ENCODE data around the gene CALML3.

Gene CALML3

DNA sequence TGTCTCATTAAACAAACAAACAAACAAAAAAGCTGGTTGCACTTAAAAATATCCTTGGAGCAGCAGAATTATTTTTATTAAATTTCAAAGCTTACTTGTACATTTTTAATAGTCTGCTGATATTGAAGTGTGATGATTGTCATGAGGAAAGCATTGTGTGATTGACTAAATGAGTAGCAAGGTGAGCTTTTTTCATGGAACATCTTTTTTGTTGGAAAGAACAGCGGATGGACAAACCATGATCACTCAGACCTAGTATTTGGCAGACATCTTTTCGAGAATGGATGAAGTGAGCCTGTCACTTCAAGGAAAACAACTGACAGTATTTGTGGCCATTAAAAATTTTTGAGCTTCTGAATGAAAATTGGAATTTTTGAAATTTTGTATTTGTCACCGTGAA, 5.7 kb upstream of the CALML3 start:
- H3K4me3 ChIP-seq (ENCODE audit: low read depth, low read length): no peak overlapping the region
- DNase-seq (ENCODE audit: low read depth): no peak
- TF ChIP-seq, protein P1, sequence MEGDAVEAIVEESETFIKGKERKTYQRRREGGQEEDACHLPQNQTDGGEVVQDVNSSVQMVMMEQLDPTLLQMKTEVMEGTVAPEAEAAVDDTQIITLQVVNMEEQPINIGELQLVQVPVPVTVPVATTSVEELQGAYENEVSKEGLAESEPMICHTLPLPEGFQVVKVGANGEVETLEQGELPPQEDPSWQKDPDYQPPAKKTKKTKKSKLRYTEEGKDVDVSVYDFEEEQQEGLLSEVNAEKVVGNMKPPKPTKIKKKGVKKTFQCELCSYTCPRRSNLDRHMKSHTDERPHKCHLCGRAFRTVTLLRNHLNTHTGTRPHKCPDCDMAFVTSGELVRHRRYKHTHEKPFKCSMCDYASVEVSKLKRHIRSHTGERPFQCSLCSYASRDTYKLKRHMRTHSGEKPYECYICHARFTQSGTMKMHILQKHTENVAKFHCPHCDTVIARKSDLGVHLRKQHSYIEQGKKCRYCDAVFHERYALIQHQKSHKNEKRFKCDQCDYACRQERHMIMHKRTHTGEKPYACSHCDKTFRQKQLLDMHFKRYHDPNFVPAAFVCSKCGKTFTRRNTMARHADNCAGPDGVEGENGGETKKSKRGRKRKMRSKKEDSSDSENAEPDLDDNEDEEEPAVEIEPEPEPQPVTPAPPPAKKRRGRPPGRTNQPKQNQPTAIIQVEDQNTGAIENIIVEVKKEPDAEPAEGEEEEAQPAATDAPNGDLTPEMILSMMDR (IDR thresholded peaks at IDR 0.05; ENCODE audit: low read depth, low read length, missing control alignments): no peak

DNA sequence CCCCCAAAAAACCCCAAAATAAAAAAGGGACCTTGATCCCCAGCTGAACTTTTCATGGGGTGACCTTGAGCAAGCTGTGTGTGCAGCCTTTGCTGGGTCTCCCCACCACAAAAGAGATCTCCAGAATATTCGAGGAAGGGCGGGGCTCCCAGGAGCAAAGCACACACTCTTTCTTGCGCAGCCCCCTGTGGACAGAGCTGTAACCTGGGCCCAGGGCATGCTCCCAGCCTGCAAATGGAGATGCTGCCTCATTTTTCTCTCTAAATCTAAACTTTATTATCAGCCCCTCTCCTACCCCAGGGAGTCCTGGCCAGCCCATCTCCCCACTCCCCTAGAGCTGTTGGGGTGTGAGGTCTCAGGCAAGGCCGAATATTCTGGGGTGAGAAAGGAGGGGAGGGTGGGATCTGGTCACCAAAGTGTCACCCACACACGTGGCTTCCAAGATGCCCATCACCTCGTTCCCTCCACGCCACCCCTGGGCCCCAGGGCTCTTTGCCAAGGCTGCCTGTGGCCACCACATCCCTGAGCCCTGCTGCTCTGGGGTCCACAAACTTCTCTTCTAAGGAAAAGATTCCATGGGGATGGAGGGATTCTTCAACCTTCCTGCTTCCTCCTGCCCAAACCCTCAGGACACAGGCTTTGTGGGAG, 1.7 kb upstream of the CALML3 start:
- no peak overlapping the region for H3K4me3 ChIP-seq (ENCODE audit: low read depth, low read length)
- no peak for DNase-seq (ENCODE audit: low read depth)
- TF ChIP-seq, protein P1 (IDR thresholded peaks at IDR 0.05; ENCODE audit: low read depth, low read length, missing control alignments): no peak

DNA sequence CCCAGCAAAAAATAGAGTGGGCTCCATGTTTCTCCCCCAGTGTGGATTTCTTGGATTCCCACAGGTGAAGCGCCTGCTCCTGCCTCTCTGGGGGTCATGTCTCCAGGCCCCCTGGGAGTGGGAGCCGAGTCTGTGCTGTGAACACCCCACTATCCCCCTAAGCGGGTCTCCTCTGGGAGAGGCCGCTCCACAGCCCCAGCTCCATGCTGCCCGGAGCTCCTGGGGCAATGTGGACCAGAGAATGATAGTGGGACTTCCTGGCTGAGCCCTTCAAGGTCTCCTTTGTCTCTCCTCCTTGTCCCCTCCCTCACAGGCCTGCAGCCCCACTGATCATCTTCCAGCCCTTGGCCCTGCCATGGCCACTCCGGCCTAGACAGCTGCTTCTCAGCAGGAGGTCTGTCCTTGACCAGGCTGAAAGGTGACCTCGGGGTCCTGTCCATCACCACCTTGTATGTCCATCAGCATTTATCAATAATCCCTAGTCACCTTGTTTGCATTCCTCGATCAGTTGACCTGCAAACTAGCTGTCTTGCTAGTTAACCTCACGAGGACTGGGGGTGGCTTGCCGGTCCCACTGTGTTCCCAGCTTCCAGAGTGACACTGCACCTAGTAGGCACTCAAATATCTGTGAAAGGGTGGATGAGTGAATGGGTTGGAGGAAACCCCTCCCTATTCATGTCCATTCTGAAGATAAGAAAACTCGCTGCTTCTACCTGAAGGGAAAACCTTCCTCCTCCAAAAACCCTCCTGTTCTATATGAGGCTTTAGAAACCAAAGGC, 776 bp upstream of the CALML3 start:
- TF ChIP-seq, protein P1 (IDR thresholded peaks at IDR 0.05; ENCODE audit: low read depth, low read length, missing control alignments): no peak
- H3K4me3 ChIP-seq (ENCODE audit: low read depth, low read length): no peak overlapping the region
- DNase-seq (ENCODE audit: low read depth): no peak

DNA sequence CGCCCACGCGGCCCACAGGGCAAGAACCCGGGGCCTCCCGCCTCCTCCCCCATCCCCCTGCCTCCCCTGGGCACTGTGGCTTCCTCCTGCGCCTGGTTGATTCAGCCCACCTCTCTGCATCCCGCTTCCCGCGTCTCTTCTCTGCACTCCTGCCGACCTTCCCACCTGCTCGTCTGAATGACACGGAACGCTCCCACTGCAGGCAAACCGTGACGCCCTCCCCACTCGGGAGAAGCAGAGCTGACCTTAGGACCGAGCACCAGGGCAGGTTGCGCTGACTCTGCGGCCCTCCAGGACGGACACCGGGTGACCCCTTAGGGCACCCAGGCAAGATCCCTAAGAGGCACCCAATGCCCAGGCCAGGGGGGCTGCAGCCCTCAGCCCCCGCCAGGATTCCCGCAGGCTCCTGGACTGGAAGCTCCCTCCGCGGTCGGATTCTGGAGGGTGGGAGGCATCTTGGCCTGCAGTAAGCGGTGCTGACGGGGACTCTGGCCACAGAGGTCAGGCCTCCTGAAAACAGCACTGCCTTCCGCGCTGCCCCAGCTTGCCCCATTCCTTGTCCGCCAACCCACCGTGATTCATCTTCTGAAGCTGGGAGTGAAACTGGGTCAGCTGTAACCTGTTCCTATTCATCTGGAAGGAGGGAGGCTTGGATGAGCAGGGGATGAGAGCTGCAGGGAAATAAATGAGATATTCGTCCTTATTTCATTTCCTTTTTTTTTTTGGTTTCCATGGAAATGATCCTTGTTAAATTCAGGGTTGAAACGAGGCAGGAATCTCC, 990 bp downstream of the CALML3 start:
- no peak overlapping the region for H3K4me3 ChIP-seq (ENCODE audit: low read depth, low read length)
- DNase-seq (ENCODE audit: low read depth): no peak
- TF ChIP-seq, protein P1 (IDR thresholded peaks at IDR 0.05; ENCODE audit: low read depth, low read length, missing control alignments): no peak

DNA sequence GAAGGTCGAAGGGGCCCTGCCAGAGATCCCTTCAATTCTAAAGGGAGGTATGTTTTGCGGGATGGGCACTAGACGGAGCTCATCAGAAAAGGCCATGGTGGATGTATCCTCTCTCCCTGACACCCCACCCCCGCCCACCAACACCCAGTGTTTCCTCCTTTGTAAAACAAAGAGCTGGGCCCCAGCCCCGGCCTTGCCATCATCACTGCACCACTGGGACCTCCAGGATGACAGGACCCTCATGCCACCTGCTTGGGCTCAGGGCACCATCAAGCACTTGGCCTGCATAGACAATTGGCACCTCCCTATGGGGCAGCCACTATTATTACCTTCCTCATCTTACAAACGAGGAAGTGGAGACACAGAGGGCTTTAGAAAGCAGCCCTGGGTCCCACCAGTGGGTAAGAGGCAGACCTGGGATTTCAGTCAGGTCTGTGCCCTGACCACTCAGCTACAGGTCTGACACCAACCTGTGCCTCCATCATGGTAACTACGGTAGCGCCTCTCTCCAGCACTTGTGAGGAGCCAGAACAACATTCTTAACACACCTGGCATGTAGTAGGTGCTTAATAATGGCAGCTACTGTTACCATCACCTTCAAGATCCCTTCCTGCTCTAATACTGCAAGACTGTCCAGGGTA, 2.0 kb downstream of the CALML3 start:
- TF ChIP-seq, protein P1 (IDR thresholded peaks at IDR 0.05; ENCODE audit: low read depth, low read length, missing control alignments): no peak
- DNase-seq (ENCODE audit: low read depth): no peak
- no peak overlapping the region for H3K4me3 ChIP-seq (ENCODE audit: low read depth, low read length)

DNA sequence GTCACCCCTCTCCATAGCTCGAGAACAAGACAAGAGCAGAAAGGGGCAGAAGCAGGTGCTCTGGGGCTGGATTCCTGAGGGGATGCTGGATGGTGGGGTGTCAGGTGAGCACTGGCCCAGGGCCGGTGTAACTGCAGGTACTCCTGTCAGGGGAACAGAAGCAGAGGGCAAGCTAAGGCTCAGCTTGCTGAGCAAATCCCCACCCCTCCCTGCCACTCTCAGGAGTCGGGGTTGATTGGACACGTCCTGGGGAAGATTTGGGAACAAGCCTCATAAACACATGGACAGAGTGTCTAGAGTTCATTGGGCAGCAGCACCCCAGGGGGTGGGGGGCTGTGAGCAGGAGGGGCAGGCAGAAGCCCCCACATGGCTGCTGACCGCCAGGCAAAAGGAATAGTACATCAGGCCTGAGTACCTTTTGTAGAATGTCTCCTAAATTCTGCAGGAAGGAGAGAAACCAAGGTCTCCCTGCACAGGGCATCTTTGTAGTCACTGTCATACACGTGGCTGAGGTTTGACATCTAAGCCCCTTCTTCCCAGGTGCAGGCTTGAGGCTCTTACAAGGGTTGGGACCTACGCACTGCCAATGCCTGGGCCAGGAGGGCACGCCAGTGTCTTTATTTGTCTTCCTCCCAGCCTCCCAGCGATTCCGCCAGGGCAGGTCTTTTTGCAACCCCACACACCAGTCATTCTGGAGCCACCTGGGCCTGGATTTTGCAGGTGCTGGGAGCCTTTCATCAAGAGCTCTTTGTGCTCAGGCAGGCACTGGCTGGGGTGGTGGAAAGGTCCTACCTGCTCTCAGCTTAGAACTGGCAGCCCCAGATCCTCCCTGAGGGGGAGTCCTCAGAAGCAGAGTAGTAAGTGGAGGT, 2.8 kb downstream of the CALML3 start:
- DNase-seq (ENCODE audit: low read depth): no peak
- no peak overlapping the region for H3K4me3 ChIP-seq (ENCODE audit: low read depth, low read length)
- TF ChIP-seq, protein P1 (IDR thresholded peaks at IDR 0.05; ENCODE audit: low read depth, low read length, missing control alignments): no peak
